Stimulated activated CD4-positive, alpha-beta T cell treated with anti-CD3 and anti-CD28 coated beads, Interleukin-12 subunit alpha, Interleukin-12 subunit beta, amount 100 ng/mL, for 48 hours (primary cell): Measurements from ENCODE around the gene EPM2A.
"Not testable (repeated sequence)": the region's sequence is repeated elsewhere in the genome, so short reads cannot be mapped to it uniquely, and the experiment has no call there.

Source experiments
- DNase-seq, 3 donors: peaks; one replicate each; pipeline ENCODE4 v3.0.0-alpha.2; 2020; ENCODE audit warnings: low read depth in 2 of 3, low spot score in 1 of 3

The EPM2A gene

DNA sequence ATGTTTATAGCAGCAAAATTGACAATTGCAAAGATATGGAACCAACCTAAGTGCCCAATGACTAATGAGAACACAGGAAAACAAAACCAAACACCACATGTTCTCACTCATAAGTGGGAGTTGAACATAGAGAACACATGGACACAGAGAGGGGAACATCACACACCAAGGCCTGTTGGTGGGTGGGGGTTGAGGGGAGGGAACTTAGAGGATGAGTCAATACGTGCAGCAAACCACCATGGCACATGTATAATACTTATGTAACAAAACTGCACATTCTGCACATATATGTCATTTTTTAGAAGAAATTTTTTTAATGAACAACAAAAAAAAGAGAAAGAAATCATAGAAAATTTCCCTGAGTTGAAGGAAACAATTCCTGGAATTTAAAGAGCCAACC lies 3.9 kb downstream of the EPM2A start:
- peak in 1 of 3 donors; percentile 5 for DNase-seq

DNA sequence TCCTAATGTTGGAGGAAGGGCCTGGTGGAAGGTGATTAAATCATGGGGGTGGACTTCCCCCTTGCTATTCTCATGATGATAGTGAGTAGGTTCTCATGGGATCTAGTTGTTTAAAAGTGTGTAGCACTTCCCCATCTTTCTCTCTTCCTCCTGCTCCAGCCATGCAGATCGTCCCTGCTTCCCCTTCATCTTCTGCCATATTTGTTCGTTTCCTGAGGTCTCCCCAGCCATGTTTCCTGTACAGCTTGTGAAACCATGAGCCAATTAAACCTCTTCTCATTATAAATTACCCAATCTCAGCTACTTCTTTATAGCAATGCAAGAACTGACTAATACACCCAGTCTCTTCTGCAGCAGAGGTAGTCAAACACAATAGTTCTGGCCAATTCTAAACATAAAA lies 5.4 kb downstream of the EPM2A start:
- no peak for DNase-seq

DNA sequence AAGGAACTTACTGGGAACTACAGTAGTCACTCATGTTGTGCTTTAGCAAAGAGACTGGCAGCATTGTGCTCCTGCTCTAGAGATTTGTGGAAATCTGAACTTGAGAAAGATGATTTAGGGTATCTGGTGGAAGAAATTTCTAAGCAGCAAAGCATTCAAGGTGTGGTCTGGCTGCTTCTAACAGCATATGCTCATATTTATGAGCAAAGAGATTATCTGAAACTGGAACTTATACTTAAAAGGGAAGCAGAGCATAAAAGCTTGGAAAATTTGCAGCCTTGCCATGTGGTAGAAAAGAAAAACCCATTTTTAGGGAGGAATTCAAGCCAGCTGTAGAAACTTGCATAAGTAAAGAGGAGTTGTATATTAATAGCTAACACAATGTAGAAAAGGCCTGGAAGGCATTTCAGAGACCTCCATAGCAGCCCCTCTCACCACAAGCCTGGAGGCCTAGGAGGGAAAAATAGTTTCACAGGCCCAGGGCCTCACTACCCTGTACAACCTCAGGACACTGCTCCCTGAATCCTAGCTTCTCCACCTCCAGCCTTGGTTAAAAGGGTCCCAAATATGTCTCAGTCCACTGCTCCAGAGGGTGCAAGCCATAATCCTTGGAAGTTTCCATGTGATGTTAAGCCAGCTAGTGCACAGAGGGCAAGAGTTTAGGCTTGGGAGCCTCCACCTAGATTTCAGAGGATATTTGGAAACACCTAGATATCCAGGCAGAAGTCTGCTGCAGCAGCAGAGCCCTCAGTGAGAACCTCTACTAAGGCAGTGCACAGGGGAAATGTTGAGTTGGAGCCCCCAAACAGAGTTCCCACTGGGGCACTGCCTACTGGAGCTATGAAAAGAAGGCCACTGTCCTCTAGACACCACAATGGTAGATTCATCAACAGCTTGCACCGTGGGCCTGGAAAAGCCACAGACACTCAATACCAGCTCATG lies 6.6 kb downstream of the EPM2A start:
- DNase-seq = no peak

DNA sequence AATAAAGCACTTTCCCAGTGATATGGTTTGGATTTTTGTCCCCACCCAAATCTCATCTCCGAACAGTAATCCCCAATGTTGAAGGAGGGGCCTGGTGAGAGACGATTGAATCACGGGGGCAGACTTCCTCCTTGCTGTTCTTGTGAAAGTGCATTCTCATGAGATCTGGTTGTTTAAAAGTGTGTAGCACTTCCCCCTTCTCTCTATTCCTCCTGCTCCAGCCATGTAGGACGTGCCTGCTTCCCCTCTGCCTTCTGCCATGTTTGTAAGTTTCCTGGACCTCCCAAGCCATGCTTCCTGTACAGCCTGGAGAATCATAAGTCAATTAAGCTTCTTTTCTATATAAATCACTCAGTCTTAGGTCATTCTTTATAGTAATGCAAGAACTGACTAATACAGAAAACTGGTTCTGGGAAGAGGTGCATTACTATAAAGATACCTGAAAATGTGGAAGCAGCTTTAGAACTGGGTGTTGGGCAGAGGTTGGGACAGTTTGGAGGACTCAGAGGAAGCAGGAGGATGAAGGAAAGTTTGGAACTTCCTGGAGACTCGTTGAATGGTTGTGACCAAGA lies 7.4 kb downstream of the EPM2A start:
- DNase-seq = no peak

DNA sequence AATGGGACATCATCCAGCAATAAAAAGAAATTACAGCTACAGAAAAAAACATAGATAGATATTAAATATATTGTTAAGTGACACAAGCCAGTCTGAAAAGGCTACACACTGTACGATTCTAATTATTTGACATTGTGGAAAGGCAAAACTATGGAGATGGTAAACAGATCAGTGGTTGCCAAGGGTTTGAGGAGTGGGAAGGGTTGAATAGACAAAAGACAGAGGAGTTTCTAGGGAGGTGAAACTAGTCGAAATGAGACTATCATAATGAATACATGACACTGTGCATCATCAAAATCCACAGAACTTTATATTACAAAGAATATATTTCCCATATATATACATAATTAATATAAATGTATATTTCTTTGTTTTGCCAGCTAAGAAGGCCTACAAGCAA lies 9.8 kb downstream of the EPM2A start:
- no peak for DNase-seq

DNA sequence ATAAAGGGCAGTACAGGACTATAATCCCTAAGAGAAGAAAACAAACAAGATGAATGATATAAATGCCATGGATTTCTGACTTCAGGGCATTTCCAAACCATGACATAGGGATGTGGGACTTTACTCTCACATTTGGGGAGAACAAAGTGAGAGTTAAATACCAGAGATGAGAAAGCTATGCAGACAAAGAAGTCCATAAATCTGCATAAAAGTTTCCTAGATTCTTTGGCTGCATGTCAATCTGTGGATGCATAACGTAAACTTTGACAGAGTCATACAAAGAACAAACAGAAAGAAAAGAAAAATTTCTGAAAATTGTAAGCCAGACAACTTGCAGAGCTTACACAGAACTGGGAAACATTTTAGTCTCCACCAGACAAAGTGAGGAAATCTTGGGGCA lies 11.7 kb downstream of the EPM2A start:
- DNase-seq = no peak

DNA sequence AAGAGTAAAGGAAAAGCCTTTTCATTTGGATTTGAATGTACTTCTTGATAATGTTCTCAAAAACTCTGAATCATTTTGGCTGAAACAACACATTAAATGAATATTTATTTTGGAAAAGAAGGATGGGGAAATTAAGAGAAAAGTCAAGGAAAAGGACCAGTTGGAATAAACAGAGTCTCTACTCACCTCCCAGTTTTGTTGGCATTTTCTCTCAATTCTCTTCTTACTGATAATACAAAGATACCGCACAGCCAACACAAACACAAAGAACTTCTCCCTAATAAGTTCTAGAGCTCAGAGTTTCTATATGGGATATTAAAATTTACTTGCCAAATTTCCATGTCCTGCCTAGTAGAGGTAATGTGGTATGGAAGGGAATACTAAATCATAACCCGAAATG lies 13.1 kb downstream of the EPM2A start:
- no peak for DNase-seq

DNA sequence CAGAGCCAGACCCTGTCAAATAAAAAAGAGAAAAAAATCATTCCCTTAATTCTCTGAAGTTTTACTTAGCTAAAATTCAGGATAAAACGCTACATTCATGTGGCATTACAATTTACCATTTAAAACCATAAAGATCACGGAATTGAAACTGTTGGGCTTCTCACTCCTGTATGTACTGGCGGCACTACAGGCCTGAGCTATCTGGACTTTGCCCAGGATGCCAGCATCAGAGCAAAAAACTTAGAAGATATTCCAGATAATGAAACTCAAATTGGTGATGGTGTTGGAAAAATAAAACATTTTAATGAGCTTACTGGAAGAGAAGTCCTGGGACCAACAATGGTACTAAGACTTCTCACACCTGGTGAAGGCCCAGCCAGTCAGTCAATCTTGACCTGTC lies 14.2 kb downstream of the EPM2A start:
- DNase-seq = no peak

DNA sequence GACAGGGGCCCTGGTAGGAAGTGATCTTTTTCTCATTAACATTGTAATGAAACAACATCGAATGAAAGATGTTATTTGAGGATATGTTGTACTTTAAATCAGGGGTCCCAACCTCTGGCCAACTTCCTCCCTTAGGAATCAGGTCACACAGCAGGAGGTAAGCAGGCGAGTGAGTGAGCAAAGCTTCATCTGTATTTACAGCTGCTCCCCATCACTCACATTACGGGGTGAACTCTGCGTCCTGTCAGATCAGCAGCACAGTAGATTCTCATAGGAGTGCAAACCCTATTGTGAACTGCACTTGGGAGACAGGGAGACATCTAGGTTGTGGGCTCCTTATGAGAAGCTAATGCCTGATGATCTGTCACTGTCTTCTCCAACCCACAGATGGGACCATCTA lies 19.9 kb downstream of the EPM2A start:
- DNase-seq = no peak

DNA sequence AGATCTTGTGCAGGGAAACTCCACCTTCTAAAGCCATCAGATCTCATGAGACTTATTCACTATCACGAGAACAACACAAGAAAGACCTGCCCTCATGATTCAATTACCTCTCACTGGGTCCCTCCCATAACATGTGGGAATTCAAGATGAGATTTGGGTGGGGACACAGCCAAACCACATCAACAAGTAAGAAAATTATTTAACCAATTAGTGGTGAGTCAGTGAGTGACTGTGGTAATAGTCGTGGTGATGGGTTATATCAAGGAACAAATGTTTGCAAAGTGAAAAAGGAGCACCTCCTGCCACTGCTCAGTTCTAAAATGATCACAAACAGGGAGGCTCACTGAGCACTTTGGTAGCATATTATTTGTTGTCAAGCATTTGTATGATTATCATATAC lies 20.6 kb downstream of the EPM2A start:
- no peak for DNase-seq

DNA sequence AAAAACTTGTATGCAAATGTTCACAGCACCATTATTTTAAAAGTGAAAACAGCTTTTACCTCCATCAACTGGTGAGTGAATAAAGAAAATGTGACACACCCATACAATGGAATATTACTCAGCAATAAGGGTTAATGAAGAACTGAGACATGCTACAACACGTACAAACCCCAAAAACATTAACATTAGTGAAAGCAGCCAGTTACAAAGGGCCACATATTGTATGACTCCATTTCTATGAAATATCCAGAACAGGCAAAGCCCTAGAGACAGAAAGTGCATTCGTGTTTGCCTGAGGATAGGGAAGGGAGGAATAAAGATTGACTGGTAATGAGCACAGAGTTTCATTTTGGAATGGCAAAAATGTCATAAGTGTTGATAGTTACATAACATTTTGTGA lies 21.5 kb downstream of the EPM2A start:
- DNase-seq = no peak

DNA sequence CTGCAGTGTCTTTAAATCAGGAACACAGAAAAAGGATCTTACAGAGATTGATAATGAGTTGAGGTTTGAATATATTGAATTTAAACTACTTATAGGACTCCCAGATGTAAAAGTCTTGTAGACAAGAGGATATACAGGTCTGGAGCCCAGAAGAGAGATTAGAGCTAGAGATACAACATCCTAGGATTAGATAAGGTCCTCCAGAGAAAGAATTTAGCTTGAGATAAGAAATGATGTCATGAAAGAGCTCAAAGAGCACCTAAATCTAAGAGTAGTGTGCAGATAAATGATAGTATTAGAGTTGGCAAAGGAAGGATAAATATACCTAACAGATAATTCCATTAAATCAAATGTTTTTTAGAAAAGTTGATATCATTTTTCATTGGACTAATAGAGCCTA lies 23.9 kb downstream of the EPM2A start:
- DNase-seq = no peak

DNA sequence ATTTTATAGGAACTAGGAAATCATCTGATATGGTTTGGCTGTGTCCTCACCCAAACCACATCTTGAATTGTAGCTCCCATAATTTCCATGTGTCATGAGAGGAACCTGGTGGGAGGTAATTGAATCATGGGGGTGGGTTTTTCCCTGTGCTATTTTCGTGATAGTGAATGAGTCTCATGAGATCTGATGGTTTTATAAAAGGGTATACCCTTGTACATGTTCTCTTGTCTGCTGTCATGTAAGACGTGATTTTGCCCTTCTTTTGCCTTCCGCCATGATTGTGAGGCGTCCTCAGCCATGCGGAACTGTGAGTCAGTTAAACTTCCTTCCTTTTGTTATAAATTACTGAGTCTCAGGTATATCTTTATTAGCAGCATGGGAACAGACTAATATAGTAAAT lies 27.9 kb downstream of the EPM2A start:
- no peak for DNase-seq

DNA sequence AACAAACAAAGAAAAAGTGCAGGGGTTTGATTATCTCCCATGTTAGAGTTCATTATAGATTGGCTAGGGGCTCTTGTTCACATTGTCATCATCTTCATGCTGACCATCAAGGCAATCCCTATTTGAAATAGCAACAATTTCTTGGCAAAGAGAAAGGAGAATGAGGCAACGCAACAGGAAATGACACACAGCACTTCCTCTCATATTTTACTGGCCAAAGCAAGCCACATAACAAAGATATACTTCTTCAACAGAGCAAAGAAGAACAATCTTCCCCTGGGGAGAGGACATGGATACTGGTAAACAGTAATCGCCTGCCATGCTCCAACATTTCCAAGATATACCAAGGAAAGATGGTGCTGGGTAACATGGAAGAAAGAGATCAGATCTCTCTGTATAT lies 29.8 kb downstream of the EPM2A start:
- DNase-seq = no peak

DNA sequence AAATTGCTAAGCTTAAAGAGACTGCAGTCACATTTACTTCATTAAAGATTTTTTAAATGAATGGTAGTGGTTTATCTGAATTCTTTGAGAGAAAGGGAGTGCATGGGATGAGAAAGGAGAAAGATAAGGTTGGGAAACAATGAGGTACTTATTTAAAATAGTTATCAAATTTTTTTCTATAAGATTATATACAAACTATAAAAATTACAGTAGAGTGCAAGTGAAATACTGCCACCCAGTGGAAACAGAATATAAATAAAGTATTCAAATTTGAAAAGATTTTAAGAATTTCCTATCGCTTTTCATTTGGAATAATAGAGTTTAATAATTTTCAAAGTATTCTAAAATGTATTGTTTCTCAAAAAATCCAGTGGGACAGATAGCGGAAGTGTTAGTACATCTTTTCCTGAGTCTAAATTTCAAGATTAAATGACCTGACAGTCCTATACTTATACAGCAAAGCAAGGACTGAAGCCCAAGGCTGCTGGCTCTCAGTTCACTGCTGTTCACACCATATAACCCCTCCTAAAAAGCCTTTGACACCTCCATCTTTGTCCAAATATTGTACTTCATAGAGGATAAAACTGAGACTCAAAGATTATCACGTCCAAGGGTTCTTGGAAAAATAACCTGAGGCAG lies 31.1 kb downstream of the EPM2A start:
- no peak for DNase-seq

DNA sequence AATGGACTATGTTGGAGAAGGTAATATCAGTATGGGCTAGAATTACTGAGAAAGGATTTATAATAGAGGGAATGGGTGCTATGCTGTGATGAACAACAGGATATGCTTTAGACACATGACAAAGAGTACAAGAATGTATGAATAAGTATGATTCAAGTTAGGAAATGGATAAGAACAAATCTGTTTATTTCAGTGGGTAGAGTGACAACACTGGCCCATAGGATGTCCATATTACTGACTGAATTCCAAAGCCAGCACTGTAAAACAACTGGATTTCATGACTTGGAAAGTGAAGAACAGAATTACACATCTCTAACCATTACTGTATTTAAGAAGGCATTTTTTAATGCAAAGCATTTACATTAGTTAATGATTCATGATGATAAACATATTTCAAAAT lies 35.9 kb downstream of the EPM2A start:
- DNase-seq = no peak

DNA sequence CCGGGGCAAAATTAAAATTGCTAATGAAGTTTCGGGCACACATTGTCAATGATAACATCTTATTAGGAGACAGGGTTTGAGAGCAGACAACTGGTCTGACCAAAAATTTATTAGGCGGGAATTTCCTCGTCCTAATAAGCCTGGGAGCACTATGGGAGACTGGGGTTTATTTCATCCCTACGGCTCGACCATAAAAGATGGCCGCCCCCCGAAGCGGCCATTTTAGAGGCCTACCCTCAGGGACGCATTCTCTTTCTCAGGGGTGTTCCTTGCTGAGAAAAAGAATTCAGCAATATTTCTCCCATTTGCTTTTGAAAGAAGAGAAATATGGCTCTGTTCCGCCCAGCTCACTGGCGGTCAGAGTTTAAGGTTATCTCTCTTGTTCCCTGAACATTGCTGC lies 37.9 kb downstream of the EPM2A start:
- DNase-seq = not testable (repeated sequence)

DNA sequence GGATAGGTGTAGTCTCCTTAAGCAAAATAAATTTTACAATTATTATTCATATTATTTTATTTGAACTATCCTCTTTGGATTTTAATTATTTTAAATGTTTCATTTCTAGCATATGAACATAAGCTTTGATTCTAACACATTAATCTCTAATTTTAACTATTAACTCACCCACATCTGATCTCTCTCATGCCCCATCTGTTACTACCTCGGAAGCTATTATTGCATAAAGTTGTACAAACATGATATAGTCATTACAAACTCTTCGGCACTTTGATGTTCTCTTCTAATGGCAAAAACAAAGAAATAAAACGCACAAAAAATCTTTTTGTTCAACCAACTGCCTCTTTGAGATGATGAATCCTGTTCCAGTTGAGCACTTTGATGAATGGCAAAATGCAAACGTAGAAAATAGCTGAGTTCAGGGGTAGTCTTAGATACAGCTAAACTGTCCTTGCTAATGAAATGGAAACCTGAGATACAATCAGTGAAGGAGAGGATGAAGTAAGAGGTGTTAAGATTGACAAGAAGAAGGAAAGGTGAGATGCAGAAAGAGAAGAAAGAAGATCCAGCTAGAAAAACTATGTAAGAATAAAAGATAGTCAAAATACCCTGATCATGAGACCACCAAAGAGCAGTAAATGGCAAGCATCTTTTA lies 41.1 kb downstream of the EPM2A start:
- DNase-seq = no peak

DNA sequence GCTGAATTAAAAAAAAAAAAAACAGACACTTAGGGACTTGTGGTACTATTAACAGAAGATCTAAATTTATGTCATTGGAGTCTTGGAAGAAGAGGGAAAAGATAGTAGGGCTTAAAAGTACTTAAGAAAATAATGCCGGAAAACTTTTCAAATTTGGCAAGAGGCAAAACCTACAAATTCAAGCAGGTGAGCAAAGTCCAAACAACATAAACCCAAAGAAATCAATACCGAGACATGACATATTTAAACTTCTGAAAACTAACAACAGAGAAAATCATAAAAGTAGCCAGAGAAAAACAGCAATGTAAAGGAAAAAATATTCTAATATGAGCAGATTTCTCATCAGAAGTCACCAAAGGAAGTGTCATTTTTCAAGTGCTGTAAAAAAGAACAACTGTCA lies 44.4 kb downstream of the EPM2A start:
- DNase-seq = no peak

DNA sequence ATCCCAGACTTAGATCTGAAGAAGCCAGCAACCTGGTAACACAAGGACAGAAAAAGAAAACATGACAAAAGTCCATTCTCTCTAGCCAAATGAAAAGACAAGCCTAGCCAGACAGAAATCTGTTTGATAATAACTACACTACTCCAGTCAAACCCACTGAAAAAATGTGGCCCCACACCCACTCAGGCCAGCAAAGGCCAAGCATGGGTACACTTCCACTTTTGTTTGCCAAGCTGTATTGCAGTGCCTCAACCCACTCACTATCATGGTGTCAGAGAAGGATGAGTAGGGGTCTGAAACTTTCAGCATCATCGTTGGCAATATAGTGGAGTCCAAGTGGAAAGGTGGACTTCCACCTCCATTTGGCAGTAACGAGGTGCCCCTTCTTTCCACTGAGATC lies 45.8 kb downstream of the EPM2A start:
- no peak for DNase-seq

DNA sequence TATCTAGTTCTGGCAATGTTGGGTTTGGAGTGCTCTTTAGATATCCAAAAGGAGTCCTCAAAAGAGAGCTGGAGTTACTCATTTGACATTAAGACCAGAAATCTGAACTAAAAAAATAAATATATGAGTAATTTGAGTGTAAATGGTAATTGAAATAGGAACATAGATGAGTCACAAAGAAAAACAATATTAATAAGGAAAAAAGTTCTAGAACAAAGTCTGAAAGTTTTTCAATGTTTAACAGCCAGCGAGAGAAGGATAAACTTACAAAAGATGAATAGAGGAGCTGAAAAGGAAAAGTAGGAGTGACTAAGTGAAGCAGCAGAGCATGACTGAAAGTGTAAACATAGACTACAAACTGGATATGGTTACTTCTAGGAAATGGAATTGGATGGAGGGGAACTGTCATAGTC lies 46.8 kb downstream of the EPM2A start:
- no peak for DNase-seq

DNA sequence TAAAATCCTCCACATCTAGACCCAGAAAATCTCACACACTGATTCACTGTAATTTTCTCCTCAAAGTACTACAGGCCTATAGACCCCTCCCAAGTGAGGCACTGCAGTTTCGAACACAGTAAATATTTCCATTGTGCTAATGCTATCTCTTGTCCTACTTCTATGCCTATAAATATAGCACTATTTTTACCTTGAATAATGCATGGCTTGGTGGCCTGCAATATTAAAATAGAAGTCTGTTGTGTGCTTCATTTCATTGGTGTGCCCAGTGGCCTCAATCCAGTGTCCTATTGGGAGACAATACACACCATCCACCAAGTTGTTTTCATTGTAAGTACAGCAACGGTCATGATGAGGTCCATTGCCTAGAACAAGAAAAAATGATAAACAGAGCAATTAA lies 49.4 kb downstream of the EPM2A start:
- DNase-seq = no peak
